Prostate gland (tissue), 2 donors: Measurements from ENCODE around the gene KCND3. TPM values are rescaled to one million over a fixed set of nuclear protein-coding genes. Genes with fewer than 3 reads are reported as not detected.

ENCODE experiments used
- DNase-seq: peaks from one replicate; pipeline ENCODE4 v3.0.0-alpha.2; 2019; ENCODE audit warnings: low spot score
- H3K27ac ChIP-seq, 2 donors: fragments of 200-600 bp; sonication (generic); 2 replicates each; pipeline ENCODE4 v1.5.1; 2017 to 2019
- H3K27me3 ChIP-seq: fragments of 200-600 bp; sonication (generic); replicated peaks from 2 replicates; pipeline ENCODE4 v1.5.1; 2019; ENCODE audit not compliant: insufficient read depth
- H3K36me3 ChIP-seq, 2 donors: fragments of 200-600 bp; sonication (generic); 1 replicate in 1 of 2; 2 replicates in 1 of 2; pipeline versions ENCODE4 v1.5.1 to v1.8.1; 2017 to 2019
- H3K4me1 ChIP-seq: fragments of 200-600 bp; sonication (generic); replicated peaks from 2 replicates; pipeline ENCODE4 v1.5.1; 2019
- H3K4me3 ChIP-seq, 2 donors: fragments of 200-600 bp; sonication (generic); 2 replicates each; pipeline ENCODE4 v1.5.1; 2017 to 2019
- H3K9me3 ChIP-seq: fragments of 200-600 bp; sonication (generic); 2 replicates; pipeline ENCODE4 v1.5.1; 2017
- POLR2A ChIP-seq: fragments of 450-650 bp; IDR thresholded peaks from one replicate; pipeline ENCODE4 v1.6.1; 2016; ENCODE audit warnings: antibody characterized with exemption, mild to moderate bottlenecking
- POLR2AphosphoS5 ChIP-seq: sonication (generic); formaldehyde crosslinking; IDR thresholded peaks from one replicate; pipeline ENCODE4 v1.6.1; 2017; ENCODE audit warnings: antibody characterized with exemption
- WGBS: methylation state at CpG from one replicate; pipeline ENCODE4 v1.1.5; 2018; 5-methylcytosine and 5-hydroxymethylcytosine counted together
- intact Hi-C: fragments of 100-400 bp; cut with DNase I; formaldehyde crosslinking; loops from one replicate; pipeline ENCODE4 v1.14.2; 2022
- total RNA-seq, 2 donors: library from RNA; depleted of rRNA; stranded (reverse); fragments of >200 nt; gene quantifications; one replicate each; pipeline ENCODE4 v1.1.0, GENCODE V29; 2016
- TF ChIP-seq, protein P1 (sequence below), 4 experiments: fragments of 200-600 bp in 2 of 4; fragments of 450-650 bp in 2 of 4; sonication (generic) in 2 of 4; IDR thresholded peaks; 1 replicate in 3 of 4; 2 replicates in 1 of 4; pipeline ENCODE4 v1.5.1; 2016 to 2019; ENCODE audit warnings: antibody characterized with exemption in 4 of 4, mild to moderate bottlenecking in 2 of 4, moderate library complexity in 2 of 4

KCND3 gene
- total RNA-seq, 2 donors from 2014 or later, result 17.1 to 27.3 TPM

- Histone ChIP-seq H3K36me3 (no peaks in the 10 kb centered on the region), H3K4me3 (no peak overlapping the region), H3K9me3 (no peaks in the 10 kb centered on the region), H3K4me1 (peaks cover 9% of the 10 kb centered on the region), H3K27me3 (no peaks in the 10 kb centered on the region), H3K27ac (no peak overlapping the region)
- 52% methylated on average over 1 of the region's 1 CpG for WGBS
- no peak for DNase-seq
- intact Hi-C loops, result no loop called here
- TF ChIP-seq, protein P1, sequence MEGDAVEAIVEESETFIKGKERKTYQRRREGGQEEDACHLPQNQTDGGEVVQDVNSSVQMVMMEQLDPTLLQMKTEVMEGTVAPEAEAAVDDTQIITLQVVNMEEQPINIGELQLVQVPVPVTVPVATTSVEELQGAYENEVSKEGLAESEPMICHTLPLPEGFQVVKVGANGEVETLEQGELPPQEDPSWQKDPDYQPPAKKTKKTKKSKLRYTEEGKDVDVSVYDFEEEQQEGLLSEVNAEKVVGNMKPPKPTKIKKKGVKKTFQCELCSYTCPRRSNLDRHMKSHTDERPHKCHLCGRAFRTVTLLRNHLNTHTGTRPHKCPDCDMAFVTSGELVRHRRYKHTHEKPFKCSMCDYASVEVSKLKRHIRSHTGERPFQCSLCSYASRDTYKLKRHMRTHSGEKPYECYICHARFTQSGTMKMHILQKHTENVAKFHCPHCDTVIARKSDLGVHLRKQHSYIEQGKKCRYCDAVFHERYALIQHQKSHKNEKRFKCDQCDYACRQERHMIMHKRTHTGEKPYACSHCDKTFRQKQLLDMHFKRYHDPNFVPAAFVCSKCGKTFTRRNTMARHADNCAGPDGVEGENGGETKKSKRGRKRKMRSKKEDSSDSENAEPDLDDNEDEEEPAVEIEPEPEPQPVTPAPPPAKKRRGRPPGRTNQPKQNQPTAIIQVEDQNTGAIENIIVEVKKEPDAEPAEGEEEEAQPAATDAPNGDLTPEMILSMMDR (IDR thresholded peaks at IDR 0.05), result no peak
- no peak for TF ChIP-seq POLR2A
- no peak for TF ChIP-seq POLR2AphosphoS5
Measured at GRCh38 chr1:111978695-111979094, 10.8 kb downstream of the KCND3 start.

- peaks cover 9% of the 10 kb centered on the region for H3K4me1 ChIP-seq
- 72% methylated on average over 9 of the region's 9 CpGs for WGBS
- H3K27ac ChIP-seq, result peak overlapping the region; percentile 36 to 59
- no peaks in the 10 kb centered on the region for H3K9me3 ChIP-seq
- no peak for TF ChIP-seq POLR2AphosphoS5
- TF ChIP-seq POLR2A, result no peak
- TF ChIP-seq, protein P1 (IDR thresholded peaks at IDR 0.05), result no peak
- no peak overlapping the region for H3K4me3 ChIP-seq
- intact Hi-C loops, result no loop called here
- no peak for DNase-seq
- H3K27me3 ChIP-seq, result no peaks in the 10 kb centered on the region
- no peaks in the 10 kb centered on the region for H3K36me3 ChIP-seq
Measured at GRCh38 chr1:111977378-111977777, 12.1 kb downstream of the KCND3 start.

GRCh38 chr1:111976842-111977241, 12.6 kb downstream of the KCND3 start:
- H3K9me3 ChIP-seq, result no peaks in the 10 kb centered on the region
- TF ChIP-seq POLR2AphosphoS5 (no peak), POLR2A (no peak)
- TF ChIP-seq, protein P1 (IDR thresholded peaks at IDR 0.05), result no peak
- H3K4me3 ChIP-seq, result no peak overlapping the region
- peaks cover 9% of the 10 kb centered on the region for H3K4me1 ChIP-seq
- H3K27me3 ChIP-seq, result no peaks in the 10 kb centered on the region
- 35% methylated on average over 3 of the region's 3 CpGs for WGBS
- intact Hi-C loops, result no loop called here
- DNase-seq, result peak; percentile 11
- H3K36me3 ChIP-seq, result no peaks in the 10 kb centered on the region
- H3K27ac ChIP-seq, result peak overlapping the region; percentile 36 to 59

- H3K27me3 ChIP-seq, result no peaks in the 10 kb centered on the region
- intact Hi-C loops, result no loop called here
- TF ChIP-seq, protein P1 (IDR thresholded peaks at IDR 0.05), result no peak
- peak; percentile 69 for TF ChIP-seq POLR2AphosphoS5
- no peaks in the 10 kb centered on the region for H3K36me3 ChIP-seq
- DNase-seq, result peak; percentile 31
- WGBS, result 29% methylated on average over 5 of the region's 5 CpGs
- no peak overlapping the region for H3K4me3 ChIP-seq
- H3K27ac ChIP-seq, result peak overlapping the region in 1 of 2 donors; percentile 59
- H3K9me3 ChIP-seq, result no peaks in the 10 kb centered on the region
- peaks cover 9% of the 10 kb centered on the region for H3K4me1 ChIP-seq
Measured at GRCh38 chr1:111976332-111976731, 13.1 kb downstream of the KCND3 start.

DNA sequence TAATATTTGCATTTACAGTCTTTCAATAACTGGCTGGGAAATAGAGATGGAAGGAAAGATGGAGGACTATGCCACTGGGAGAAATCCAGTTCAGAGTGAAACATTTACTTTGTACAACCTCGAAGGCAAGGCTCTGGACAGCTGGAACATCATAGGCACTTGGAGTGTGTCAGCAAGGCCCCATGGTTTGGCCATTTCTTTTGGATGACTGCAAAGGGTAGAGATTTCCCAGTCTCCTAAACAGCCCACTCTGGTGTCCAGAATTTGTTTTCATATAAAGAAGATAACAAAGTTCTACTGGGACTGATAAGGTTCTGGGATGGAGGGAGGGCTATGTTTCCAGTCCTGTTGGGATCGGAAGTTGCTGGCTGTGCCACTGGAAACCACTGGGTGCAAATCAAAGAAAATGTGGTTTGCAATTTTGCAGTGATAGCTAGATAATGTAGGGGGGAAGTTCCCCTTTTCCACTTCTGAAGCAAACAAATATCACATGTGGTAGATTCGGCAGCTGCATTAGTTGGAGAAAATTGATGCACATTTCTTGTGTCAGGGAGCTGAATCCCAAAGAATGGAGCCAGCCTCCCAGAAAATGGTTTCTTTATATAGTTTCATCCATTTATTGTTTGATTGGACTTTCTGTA, 16.2 kb downstream of the KCND3 start:
- intact Hi-C loops, result no loop called here
- Histone ChIP-seq H3K27ac (no peak overlapping the region), H3K9me3 (no peaks in the 10 kb centered on the region), H3K36me3 (no peaks in the 10 kb centered on the region), H3K4me3 (no peak overlapping the region), H3K4me1 (peaks cover 9% of the 10 kb centered on the region), H3K27me3 (no peaks in the 10 kb centered on the region)
- TF ChIP-seq, protein P1 (IDR thresholded peaks at IDR 0.05), result no peak
- TF ChIP-seq POLR2A (no peak), POLR2AphosphoS5 (no peak)
- DNase-seq, result no peak
- WGBS, result 73% methylated on average over 3 of the region's 3 CpGs
